ENCODE measurements around the gene RPS6KA5. TPM values are rescaled to one million over a fixed set of nuclear protein-coding genes. Genes with fewer than 3 reads are reported as not detected.

RPS6KA5 gene
- total and polyA plus RNA-seq, 9 of the 15 experiments (the other 6 are each of a cell fraction or from before 2014, with no cell fraction given): 0.88 to 7.7 (median 4.7) TPM

DNA sequence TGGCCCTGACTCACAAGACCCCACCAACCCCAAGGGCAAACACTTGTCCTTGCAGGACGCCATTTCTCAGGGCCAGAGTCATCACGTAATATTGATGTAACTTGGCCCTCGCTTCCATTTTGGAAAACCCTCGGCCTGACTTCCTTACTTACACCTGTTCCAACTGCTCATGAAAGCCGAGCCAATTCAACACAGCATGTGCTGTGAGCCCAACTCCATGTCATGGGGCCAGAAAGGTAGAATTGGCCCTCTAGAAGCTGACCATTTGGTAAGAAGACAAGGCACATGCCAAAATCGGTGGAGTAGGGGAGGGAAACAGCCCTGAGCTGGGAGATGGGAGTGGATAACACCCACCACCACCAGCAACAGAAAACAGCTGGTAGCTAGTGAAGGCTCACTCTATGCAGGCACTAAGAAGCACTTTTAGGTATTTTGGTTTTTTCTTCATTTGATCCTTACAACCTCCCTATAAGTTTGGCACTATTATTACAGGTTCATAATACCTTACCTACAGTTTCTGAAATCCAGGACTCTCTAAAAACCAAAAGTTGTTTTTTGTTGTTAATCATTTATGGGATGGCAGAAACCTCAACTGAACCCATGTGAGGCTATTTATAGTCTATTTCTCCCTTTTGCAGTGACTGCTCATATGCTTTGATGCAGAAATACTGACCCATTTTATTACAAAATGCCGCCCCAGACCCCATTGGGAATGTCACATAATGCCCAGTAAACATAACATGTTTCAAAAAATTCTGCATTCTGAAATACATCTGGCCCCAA lies 250.7 kb downstream of the RPS6KA5 start (continued):
- TF ChIP-seq, protein P1, sequence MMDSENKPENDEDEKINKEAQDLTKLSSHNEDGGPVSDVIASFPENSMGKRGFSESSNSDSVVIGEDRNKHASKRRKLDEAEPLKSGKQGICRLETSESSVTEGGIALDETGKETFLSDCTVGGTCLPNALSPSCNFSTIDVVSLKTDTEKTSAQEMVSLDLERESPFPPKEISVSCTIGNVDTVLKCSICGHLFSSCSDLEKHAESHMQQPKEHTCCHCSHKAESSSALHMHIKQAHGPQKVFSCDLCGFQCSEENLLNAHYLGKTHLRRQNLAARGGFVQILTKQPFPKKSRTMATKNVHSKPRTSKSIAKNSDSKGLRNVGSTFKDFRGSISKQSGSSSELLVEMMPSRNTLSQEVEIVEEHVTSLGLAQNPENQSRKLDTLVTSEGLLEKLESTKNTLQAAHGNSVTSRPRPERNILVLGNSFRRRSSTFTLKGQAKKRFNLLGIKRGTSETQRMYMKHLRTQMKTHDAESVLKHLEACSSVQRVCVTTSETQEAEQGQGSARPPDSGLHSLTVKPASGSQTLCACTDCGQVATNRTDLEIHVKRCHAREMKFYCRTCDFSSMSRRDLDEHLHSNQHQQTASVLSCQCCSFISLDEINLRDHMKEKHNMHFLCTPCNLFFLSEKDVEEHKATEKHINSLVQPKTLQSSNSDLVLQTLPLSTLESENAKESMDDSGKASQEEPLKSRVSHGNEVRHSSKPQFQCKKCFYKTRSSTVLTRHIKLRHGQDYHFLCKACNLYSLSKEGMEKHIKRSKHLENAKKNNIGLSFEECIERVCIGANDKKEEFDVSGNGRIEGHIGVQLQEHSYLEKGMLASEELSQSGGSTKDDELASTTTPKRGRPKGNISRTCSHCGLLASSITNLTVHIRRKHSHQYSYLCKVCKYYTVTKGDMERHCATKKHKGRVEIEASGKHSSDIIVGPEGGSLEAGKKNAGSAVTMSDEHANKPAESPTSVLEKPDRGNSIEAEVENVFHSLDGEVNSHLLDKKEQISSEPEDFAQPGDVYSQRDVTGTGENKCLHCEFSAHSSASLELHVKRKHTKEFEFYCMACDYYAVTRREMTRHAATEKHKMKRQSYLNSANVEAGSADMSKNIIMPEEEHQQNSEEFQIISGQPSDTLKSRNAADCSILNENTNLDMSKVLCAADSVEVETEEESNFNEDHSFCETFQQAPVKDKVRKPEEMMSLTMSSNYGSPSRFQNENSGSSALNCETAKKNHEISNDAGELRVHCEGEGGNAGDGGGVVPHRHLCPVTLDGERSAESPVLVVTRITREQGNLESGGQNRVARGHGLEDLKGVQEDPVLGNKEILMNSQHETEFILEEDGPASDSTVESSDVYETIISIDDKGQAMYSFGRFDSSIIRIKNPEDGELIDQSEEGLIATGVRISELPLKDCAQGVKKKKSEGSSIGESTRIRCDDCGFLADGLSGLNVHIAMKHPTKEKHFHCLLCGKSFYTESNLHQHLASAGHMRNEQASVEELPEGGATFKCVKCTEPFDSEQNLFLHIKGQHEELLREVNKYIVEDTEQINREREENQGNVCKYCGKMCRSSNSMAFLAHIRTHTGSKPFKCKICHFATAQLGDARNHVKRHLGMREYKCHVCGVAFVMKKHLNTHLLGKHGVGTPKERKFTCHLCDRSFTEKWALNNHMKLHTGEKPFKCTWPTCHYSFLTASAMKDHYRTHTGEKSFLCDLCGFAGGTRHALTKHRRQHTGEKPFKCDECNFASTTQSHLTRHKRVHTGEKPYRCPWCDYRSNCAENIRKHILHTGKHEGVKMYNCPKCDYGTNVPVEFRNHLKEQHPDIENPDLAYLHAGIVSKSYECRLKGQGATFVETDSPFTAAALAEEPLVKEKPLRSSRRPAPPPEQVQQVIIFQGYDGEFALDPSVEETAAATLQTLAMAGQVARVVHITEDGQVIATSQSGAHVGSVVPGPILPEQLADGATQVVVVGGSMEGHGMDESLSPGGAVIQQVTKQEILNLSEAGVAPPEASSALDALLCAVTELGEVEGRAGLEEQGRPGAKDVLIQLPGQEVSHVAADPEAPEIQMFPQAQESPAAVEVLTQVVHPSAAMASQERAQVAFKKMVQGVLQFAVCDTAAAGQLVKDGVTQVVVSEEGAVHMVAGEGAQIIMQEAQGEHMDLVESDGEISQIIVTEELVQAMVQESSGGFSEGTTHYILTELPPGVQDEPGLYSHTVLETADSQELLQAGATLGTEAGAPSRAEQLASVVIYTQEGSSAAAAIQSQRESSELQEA (IDR thresholded peaks at IDR 0.05; ENCODE audit: low read depth): no peak
- TF ChIP-seq FOXA1 (IDR thresholded peaks at IDR 0.05; ENCODE audit: borderline replicate concordance) (no peak), HNRNPL (IDR thresholded peaks at IDR 0.05; ENCODE audit: low read depth, low read length) (no peak), GABPB2 (CRISPR knock-in tag; conservative IDR thresholded peaks at IDR 0.05) (no peak), SRSF1 (IDR thresholded peaks at IDR 0.05; ENCODE audit: low read depth, low read length) (no peak)
